Mononuclear cell (primary cell): Measurements from ENCODE around the gene RFX3. TPM values are rescaled to one million over a fixed set of nuclear protein-coding genes. Genes with fewer than 3 reads are reported as not detected.

Experiments
- H3K27me3 ChIP-seq: 2 replicates; pipeline ENCODE4 v1.6.0; 2011; ENCODE audit warnings: low read length, control low read depth; ENCODE audit not compliant: insufficient read depth
- H3K4me1 ChIP-seq: 2 replicates; pipeline ENCODE4 v1.5.1; 2011; ENCODE audit warnings: mild to moderate bottlenecking, low read length, control low read depth; ENCODE audit not compliant: insufficient read depth
- H3K4me3 ChIP-seq: 2 replicates; pipeline ENCODE4 v1.5.1; 2011; ENCODE audit warnings: mild to moderate bottlenecking, low read length, moderate library complexity
- H3K9me3 ChIP-seq: 2 replicates; pipeline ENCODE4 v1.5.1; 2011; ENCODE audit warnings: low read depth, mild to moderate bottlenecking, control low read depth, low read length
- total RNA-seq: library from RNA; depleted of rRNA; stranded (reverse); fragments of >200 nt; gene quantifications from one replicate; pipeline ENCODE4 v1.2.3, GENCODE V29; 2012

Gene RFX3
- 11.9 TPM for total RNA-seq

- H3K9me3 ChIP-seq, result no peaks in the 10 kb centered on the region
- peaks cover 19% of the 10 kb centered on the region for H3K4me1 ChIP-seq
- H3K4me3 ChIP-seq, result peak within 1 kb of the TSS; percentile 94
- no peaks in the 10 kb centered on the region for H3K27me3 ChIP-seq
These were observed at the start of gene RFX3 for GRCh38 chr9:3525836-3526164. Gene RFX3 (minus strand): TSS chr9:3526001. CDS start chr9:3395588, 130,413 bp downstream.

- H3K9me3 ChIP-seq, result no peaks in the 10 kb centered on the region
- no peak overlapping the region for H3K4me3 ChIP-seq
- no peaks in the 10 kb centered on the region for H3K27me3 ChIP-seq
- H3K4me1 ChIP-seq, result peaks cover 10% of the 10 kb centered on the region
These were observed 45.7 kb upstream of the RFX3 start for GRCh38 chr9:3571500-3571899.

- H3K9me3 ChIP-seq, result no peaks in the 10 kb centered on the region
- H3K27me3 ChIP-seq, result no peaks in the 10 kb centered on the region
- H3K4me3 ChIP-seq, result no peak overlapping the region
- H3K4me1 ChIP-seq, result no peaks in the 10 kb centered on the region
These were observed 43.7 kb upstream of the RFX3 start for GRCh38 chr9:3569529-3569928.

- Histone ChIP-seq H3K4me1 (no peaks in the 10 kb centered on the region), H3K4me3 (no peak overlapping the region), H3K27me3 (no peaks in the 10 kb centered on the region), H3K9me3 (no peaks in the 10 kb centered on the region)
These were observed 42.2 kb upstream of the RFX3 start for GRCh38 chr9:3567988-3568387.

GRCh38 chr9:3553076-3553765, 27.4 kb upstream of the RFX3 start:
- Histone ChIP-seq H3K9me3 (no peaks in the 10 kb centered on the region), H3K27me3 (no peaks in the 10 kb centered on the region), H3K4me3 (no peak overlapping the region), H3K4me1 (no peaks in the 10 kb centered on the region)

- no peaks in the 10 kb centered on the region for H3K4me1 ChIP-seq
- no peak overlapping the region for H3K4me3 ChIP-seq
- no peaks in the 10 kb centered on the region for H3K27me3 ChIP-seq
- no peaks in the 10 kb centered on the region for H3K9me3 ChIP-seq
These were observed 23.4 kb upstream of the RFX3 start for GRCh38 chr9:3549225-3549624.

- no peaks in the 10 kb centered on the region for H3K27me3 ChIP-seq
- no peaks in the 10 kb centered on the region for H3K9me3 ChIP-seq
- H3K4me3 ChIP-seq, result no peak overlapping the region
- no peaks in the 10 kb centered on the region for H3K4me1 ChIP-seq
These were observed 22.8 kb upstream of the RFX3 start for GRCh38 chr9:3548648-3549047.

- H3K9me3 ChIP-seq, result no peaks in the 10 kb centered on the region
- no peaks in the 10 kb centered on the region for H3K27me3 ChIP-seq
- H3K4me3 ChIP-seq, result no peak overlapping the region
- H3K4me1 ChIP-seq, result no peaks in the 10 kb centered on the region
These were observed 15.4 kb upstream of the RFX3 start for GRCh38 chr9:3541206-3541605.

- no peaks in the 10 kb centered on the region for H3K4me1 ChIP-seq
- H3K4me3 ChIP-seq, result no peak overlapping the region
- no peaks in the 10 kb centered on the region for H3K27me3 ChIP-seq
- no peaks in the 10 kb centered on the region for H3K9me3 ChIP-seq
These were observed 9.0 kb upstream of the RFX3 start for GRCh38 chr9:3534614-3535404.

- H3K4me1 ChIP-seq, result peaks cover 16% of the 10 kb centered on the region
- H3K4me3 ChIP-seq, result no peak overlapping the region
- H3K27me3 ChIP-seq, result no peaks in the 10 kb centered on the region
- H3K9me3 ChIP-seq, result no peaks in the 10 kb centered on the region
These were observed 6.4 kb upstream of the RFX3 start for GRCh38 chr9:3532158-3532557.

GRCh38 chr9:3528451-3528850, 2.6 kb upstream of the RFX3 start:
- Histone ChIP-seq H3K4me1 (peaks cover 19% of the 10 kb centered on the region), H3K27me3 (no peaks in the 10 kb centered on the region), H3K4me3 (peak overlapping the region; percentile 32)

GRCh38 chr9:3526997-3527940, 1.5 kb upstream of the RFX3 start:
- Histone ChIP-seq H3K4me1 (peaks cover 19% of the 10 kb centered on the region), H3K4me3 (peak overlapping the region; percentile 94), H3K9me3 (no peaks in the 10 kb centered on the region), H3K27me3 (no peaks in the 10 kb centered on the region)

More at GRCh38 chr9:3528451-3528850, 2.6 kb upstream of the RFX3 start:
- H3K9me3 ChIP-seq, result no peaks in the 10 kb centered on the region

GRCh38 chr9:3526165-3526996, 580 bp upstream of the RFX3 start:
- Histone ChIP-seq H3K4me1 (peaks cover 19% of the 10 kb centered on the region), H3K27me3 (no peaks in the 10 kb centered on the region), H3K4me3 (peak overlapping the region; percentile 94), H3K9me3 (no peaks in the 10 kb centered on the region)

GRCh38 chr9:3525096-3525835, 535 bp downstream of the RFX3 start:
- H3K27me3 ChIP-seq, result no peaks in the 10 kb centered on the region
- H3K4me3 ChIP-seq, result peak overlapping the region; percentile 94
- no peaks in the 10 kb centered on the region for H3K9me3 ChIP-seq
- peaks cover 19% of the 10 kb centered on the region for H3K4me1 ChIP-seq
